Measurements from ENCODE around the gene GNAZ.
"Not testable (repeated sequence)": the region's sequence is repeated elsewhere in the genome, so short reads cannot be mapped to it uniquely, and the experiment has no call there.

Gene GNAZ

GRCh38 chr22:23044570-23044969 is 25.7 kb upstream of the GNAZ start:
- no peak for DNase-seq (ENCODE audit: low read depth in 2 of 2)

GRCh38 chr22:23045461-23045860 is 24.9 kb upstream of the GNAZ start:
- no peak for DNase-seq (ENCODE audit: low read depth in 2 of 2)

GRCh38 chr22:23047265-23047664 is 23.1 kb upstream of the GNAZ start:
- no peak for DNase-seq (ENCODE audit: low read depth in 2 of 2)

GRCh38 chr22:23047742-23048141 is 22.6 kb upstream of the GNAZ start:
- no peak for DNase-seq (ENCODE audit: low read depth in 2 of 2)

GRCh38 chr22:23050546-23050945 is 19.8 kb upstream of the GNAZ start:
- not testable (repeated sequence) for DNase-seq (ENCODE audit: low read depth in 2 of 2)

GRCh38 chr22:23053051-23053707 is 17.1 kb upstream of the GNAZ start:
- DNase-seq (ENCODE audit: low read depth in 2 of 2), result no peak

GRCh38 chr22:23053912-23054530 is 16.3 kb upstream of the GNAZ start:
- DNase-seq (ENCODE audit: low read depth in 2 of 2), result no peak

- no peak for DNase-seq (ENCODE audit: low read depth in 2 of 2)
Measured at GRCh38 chr22:23054531-23055257, 15.6 kb upstream of the GNAZ start.

GRCh38 chr22:23055449-23056179 is 14.7 kb upstream of the GNAZ start:
- DNase-seq (ENCODE audit: low read depth in 2 of 2), result no peak

GRCh38 chr22:23057331-23057730 is 13.0 kb upstream of the GNAZ start:
- no peak for DNase-seq (ENCODE audit: low read depth in 2 of 2)

GRCh38 chr22:23058063-23058462 is 12.3 kb upstream of the GNAZ start:
- no peak for DNase-seq (ENCODE audit: low read depth in 2 of 2)

GRCh38 chr22:23058481-23059283 is 11.6 kb upstream of the GNAZ start:
- no peak for DNase-seq (ENCODE audit: low read depth in 2 of 2)

GRCh38 chr22:23059284-23059948 is 10.9 kb upstream of the GNAZ start:
- no peak for DNase-seq (ENCODE audit: low read depth in 2 of 2)

GRCh38 chr22:23060612-23061400 is 9.5 kb upstream of the GNAZ start:
- DNase-seq (ENCODE audit: low read depth in 2 of 2), result no peak

- DNase-seq (ENCODE audit: low read depth in 2 of 2), result no peak
Measured at GRCh38 chr22:23061471-23062280, 8.6 kb upstream of the GNAZ start.

GRCh38 chr22:23062616-23063538 is 7.4 kb upstream of the GNAZ start:
- no peak for DNase-seq (ENCODE audit: low read depth in 2 of 2)

- no peak for DNase-seq (ENCODE audit: low read depth in 2 of 2)
Measured at GRCh38 chr22:23063539-23064380, 6.6 kb upstream of the GNAZ start.

Data from activated CD8-positive, alpha-beta memory T cell treated with anti-CD3 and anti-CD28 coated beads for 4 hours (primary cell).